Spleen (tissue), 11 donors: ENCODE measurements around the gene SERPINA1. TPM values are rescaled to one million over a fixed set of nuclear protein-coding genes. Genes with fewer than 3 reads are reported as not detected.
"Not testable (repeated sequence)": the region's sequence is repeated elsewhere in the genome, so short reads cannot be mapped to it uniquely, and the experiment has no call there.

Source experiments
- DNase-seq: peaks from one replicate; pipeline ENCODE4 v3.0.0-alpha.2; 2020
- H3K27ac ChIP-seq, 8 donors: fragments of 200-600 bp; sonication (generic) in 7 of 8; 1 replicate in 4 of 8; 2 replicates in 4 of 8; pipeline versions ENCODE4 v1.5.0 to v1.8.0; 2016 to 2021; ENCODE audit warnings: inconsistent platforms in 4 of 8, mild to moderate bottlenecking in 4 of 8, moderate library complexity in 1 of 8
- H3K27me3 ChIP-seq, 7 donors: fragments of 200-600 bp; sonication (generic) in 6 of 7; replicated peaks in 1 of 7; 1 replicate in 4 of 7; 2 replicates in 3 of 7; pipeline versions ENCODE4 v1.5.0 to v1.8.0; 2016 to 2021; ENCODE audit warnings: inconsistent platforms in 3 of 7, mild to moderate bottlenecking in 1 of 7
- H3K36me3 ChIP-seq, 6 donors: fragments of 200-600 bp; sonication (generic) in 5 of 6; 1 replicate in 4 of 6; 2 replicates in 2 of 6; pipeline versions ENCODE4 v1.5.0 to v1.8.0; 2016 to 2021; ENCODE audit warnings: inconsistent platforms in 2 of 6
- H3K4me1 ChIP-seq, 6 donors: fragments of 200-600 bp; sonication (generic) in 5 of 6; 1 replicate in 3 of 6; 2 replicates in 3 of 6; pipeline versions ENCODE4 v1.5.0 to v1.8.0; 2016 to 2021; ENCODE audit warnings: inconsistent platforms in 3 of 6
- H3K4me3 ChIP-seq, 8 donors: fragments of 200-600 bp; sonication (generic) in 7 of 8; 1 replicate in 4 of 8; 2 replicates in 4 of 8; pipeline versions ENCODE4 v1.5.0 to v1.8.0; 2016 to 2021; ENCODE audit warnings: inconsistent platforms in 4 of 8, mild to moderate bottlenecking in 4 of 8, moderate library complexity in 2 of 8
- H3K9me3 ChIP-seq, 8 donors: fragments of 200-600 bp; sonication (generic) in 7 of 8; 1 replicate in 4 of 8; 2 replicates in 4 of 8; pipeline versions ENCODE4 v1.5.0 to v1.8.0; 2016 to 2021; ENCODE audit warnings: inconsistent platforms in 4 of 8
- POLR2A ChIP-seq, 3 donors: fragments of 450-650 bp; IDR thresholded peaks; one replicate each; pipeline ENCODE4 v1.5.1; 2017; ENCODE audit warnings: antibody characterized with exemption in 3 of 3, mild to moderate bottlenecking in 1 of 3
- POLR2AphosphoS5 ChIP-seq, 3 donors: sonication (generic); formaldehyde crosslinking; IDR thresholded peaks; one replicate each; pipeline ENCODE4 v1.5.1; 2017; ENCODE audit warnings: antibody characterized with exemption in 3 of 3
- WGBS, 5 donors: extraction: QIAGEN DNeasy Blood & Tissue Kit in 3 of 5; methylation state at CpG; one replicate each; pipeline versions ENCODE4 v1.1.5 to v1.1.7; 2013 to 2018; 5-methylcytosine and 5-hydroxymethylcytosine counted together
- intact Hi-C: fragments of 100-400 bp; cut with DNase I; formaldehyde crosslinking; loops from one replicate; pipeline ENCODE4 v1.15.0; 2023; ENCODE audit warnings: low total_unique reads
- polyA plus RNA-seq, 3 donors: library from polyadenylated mRNA; stranded (reverse); fragments of 200-250 nt; gene quantifications; one replicate each; pipeline ENCODE4 v1.2.1, GENCODE V29; 2013
- total RNA-seq, 7 donors: library from RNA; depleted of rRNA in 3 of 7; stranded (reverse); fragments of >200 nt in 3 of 7; fragmentation: NEBNext Ultra II Directional in 4 of 7; extraction: Animal tissue kit (Norgen Biotek cat#: 25700) in 4 of 7; gene quantifications; one replicate each; pipeline versions ENCODE4 v1.1.0 to v1.2.1, GENCODE V29; 2016 to 2021
- TF ChIP-seq, protein P1 (sequence below), 11 experiments: fragments of 200-600 bp in 7 of 11; fragments of 450-650 bp in 4 of 11; sonication (generic) in 4 of 11; IDR thresholded peaks in 8 of 11; conservative IDR thresholded peaks in 3 of 11; 1 replicate in 7 of 11; 2 replicates in 4 of 11; pipeline versions ENCODE4 v1.4.0 to v1.8.0; 2016 to 2021; ENCODE audit warnings: antibody characterized with exemption in 11 of 11, inconsistent platforms in 4 of 11, mild to moderate bottlenecking in 1 of 11
- donor health status: healthy with polysubstance abuse.
- donor health status: DM: no; HTN: no; CAD: no; lungs with moderate emphysema.
- donor health status: DM: no; HTN: no; CAD: no.
- donor health status: Bipolar disorder and iron deficiency.
- donor health status: healthy.
- donor health status: DM: no; HTN: no; CAD: no.
- donor health status: DM: yes; HTN: yes; CAD: no.

Gene SERPINA1
- total and polyA plus RNA-seq, 10 donors, result 28.4 to 701 (median 203) TPM

DNA sequence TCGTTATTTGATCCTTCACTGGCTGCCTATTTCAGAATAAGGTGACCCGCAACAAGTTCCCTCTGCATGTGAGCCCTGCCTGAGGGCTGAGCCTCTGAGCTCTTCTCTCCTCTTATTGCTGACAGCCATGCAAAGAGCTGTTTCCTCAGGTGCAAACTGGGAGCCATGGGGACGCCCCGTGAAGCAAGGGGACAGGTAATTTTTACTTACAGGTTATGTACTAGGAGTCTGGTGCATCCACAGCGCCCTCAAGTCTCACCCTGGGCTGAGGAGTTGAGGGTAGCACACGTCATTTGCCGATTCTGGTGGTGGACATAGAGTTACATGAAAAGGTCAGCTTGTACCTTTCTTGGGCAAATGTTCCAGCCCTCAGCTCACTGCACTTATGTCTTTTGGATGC is 39.1 kb downstream of the SERPINA1 start:
- TF ChIP-seq POLR2A (IDR thresholded peaks at IDR 0.05) (no peak), POLR2AphosphoS5 (IDR thresholded peaks at IDR 0.05) (no peak)
- TF ChIP-seq, protein P1, sequence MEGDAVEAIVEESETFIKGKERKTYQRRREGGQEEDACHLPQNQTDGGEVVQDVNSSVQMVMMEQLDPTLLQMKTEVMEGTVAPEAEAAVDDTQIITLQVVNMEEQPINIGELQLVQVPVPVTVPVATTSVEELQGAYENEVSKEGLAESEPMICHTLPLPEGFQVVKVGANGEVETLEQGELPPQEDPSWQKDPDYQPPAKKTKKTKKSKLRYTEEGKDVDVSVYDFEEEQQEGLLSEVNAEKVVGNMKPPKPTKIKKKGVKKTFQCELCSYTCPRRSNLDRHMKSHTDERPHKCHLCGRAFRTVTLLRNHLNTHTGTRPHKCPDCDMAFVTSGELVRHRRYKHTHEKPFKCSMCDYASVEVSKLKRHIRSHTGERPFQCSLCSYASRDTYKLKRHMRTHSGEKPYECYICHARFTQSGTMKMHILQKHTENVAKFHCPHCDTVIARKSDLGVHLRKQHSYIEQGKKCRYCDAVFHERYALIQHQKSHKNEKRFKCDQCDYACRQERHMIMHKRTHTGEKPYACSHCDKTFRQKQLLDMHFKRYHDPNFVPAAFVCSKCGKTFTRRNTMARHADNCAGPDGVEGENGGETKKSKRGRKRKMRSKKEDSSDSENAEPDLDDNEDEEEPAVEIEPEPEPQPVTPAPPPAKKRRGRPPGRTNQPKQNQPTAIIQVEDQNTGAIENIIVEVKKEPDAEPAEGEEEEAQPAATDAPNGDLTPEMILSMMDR (IDR thresholded peaks at IDR 0.05 in 8 of 11, conservative IDR thresholded peaks at IDR 0.05 in 3 of 11), result no peak
- H3K36me3 ChIP-seq, result no peaks in the 10 kb centered on the region
- intact Hi-C loops, result no loop called here
- whole genome bisulfite sequencing, 5 donors, result 70 to 83% (median 78%) methylated on average over 7 of the region's 7 CpGs
- peaks cover 0 to 4% (median 0%) of the 10 kb centered on the region in 6 donors for H3K4me1 ChIP-seq
- no peak for DNase-seq
- H3K4me3 ChIP-seq, result no peak overlapping the region
- peaks cover 0 to 41% (median 0%) of the 10 kb centered on the region in 7 donors for H3K27me3 ChIP-seq
- H3K9me3 ChIP-seq, result peaks cover 0 to 8% (median 0%) of the 10 kb centered on the region in 8 donors
- H3K27ac ChIP-seq, result no peak overlapping the region

DNA sequence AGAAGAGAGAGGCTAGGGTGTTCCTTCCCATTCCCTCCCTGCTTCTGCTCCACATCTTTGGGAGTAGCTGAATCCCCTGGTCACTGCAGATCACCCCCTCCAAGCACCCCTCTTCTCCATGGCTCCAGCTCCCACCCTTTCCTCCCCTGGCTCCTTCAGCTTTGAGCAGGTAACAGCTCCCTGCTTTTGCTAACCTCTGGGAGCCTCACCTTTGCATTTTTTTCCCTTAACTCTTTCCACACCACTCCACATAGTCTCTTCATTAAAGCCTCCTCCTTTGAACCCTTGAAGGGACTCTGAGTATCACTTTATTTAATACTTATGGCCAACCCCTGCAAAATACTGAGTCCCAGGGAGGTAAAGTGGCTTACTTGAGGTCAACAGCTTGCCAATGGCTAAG is 39.6 kb downstream of the SERPINA1 start:
- no peak for DNase-seq
- peaks cover 0 to 4% (median 0%) of the 10 kb centered on the region in 6 donors for H3K4me1 ChIP-seq
- H3K9me3 ChIP-seq, result peaks cover 0 to 8% (median 0%) of the 10 kb centered on the region in 8 donors
- no peak overlapping the region for H3K27ac ChIP-seq
- TF ChIP-seq, protein P1 (IDR thresholded peaks at IDR 0.05 in 8 of 11, conservative IDR thresholded peaks at IDR 0.05 in 3 of 11), result no peak
- no peak for TF ChIP-seq POLR2AphosphoS5 (IDR thresholded peaks at IDR 0.05)
- no peak for TF ChIP-seq POLR2A (IDR thresholded peaks at IDR 0.05)
- intact Hi-C loops, result no loop called here
- peaks cover 0 to 37% (median 0%) of the 10 kb centered on the region in 7 donors for H3K27me3 ChIP-seq
- H3K36me3 ChIP-seq, result no peaks in the 10 kb centered on the region
- H3K4me3 ChIP-seq, result no peak overlapping the region

DNA sequence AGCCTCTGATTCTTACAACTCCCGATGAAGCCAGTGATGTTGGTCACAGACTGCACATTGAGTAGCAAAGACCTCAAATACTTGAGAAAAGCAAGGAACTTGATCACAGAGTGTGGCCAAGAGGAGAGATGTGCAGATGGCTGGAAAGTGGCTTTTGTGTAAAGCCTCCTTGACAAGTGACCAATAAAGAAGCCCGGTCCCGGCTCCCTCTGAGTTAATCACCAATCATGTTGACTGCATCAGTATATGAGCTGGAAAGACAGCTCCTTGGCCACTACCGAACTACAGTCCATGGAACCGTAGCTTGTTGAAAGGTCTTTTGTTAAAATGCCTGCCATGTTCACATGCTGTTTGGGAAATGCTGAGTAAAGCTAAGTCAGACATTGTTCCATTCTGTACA is 41.6 kb downstream of the SERPINA1 start:
- H3K9me3 ChIP-seq, result peaks cover 0 to under 1% (median 0%) of the 10 kb centered on the region in 8 donors
- no peak overlapping the region for H3K4me3 ChIP-seq
- intact Hi-C loops, result no loop called here
- no peak overlapping the region for H3K27ac ChIP-seq
- peaks cover 0 to 24% (median 0%) of the 10 kb centered on the region in 7 donors for H3K27me3 ChIP-seq
- TF ChIP-seq POLR2A (IDR thresholded peaks at IDR 0.05) (no peak), POLR2AphosphoS5 (IDR thresholded peaks at IDR 0.05) (no peak)
- TF ChIP-seq, protein P1 (IDR thresholded peaks at IDR 0.05 in 8 of 11, conservative IDR thresholded peaks at IDR 0.05 in 3 of 11), result no peak
- DNase-seq, result no peak
- H3K36me3 ChIP-seq, result no peaks in the 10 kb centered on the region
- peaks cover 0 to 12% (median 1%) of the 10 kb centered on the region in 6 donors for H3K4me1 ChIP-seq
- WGBS, 5 donors, result 82 to 93% (median 87%) methylated on average over 5 of the region's 5 CpGs

DNA sequence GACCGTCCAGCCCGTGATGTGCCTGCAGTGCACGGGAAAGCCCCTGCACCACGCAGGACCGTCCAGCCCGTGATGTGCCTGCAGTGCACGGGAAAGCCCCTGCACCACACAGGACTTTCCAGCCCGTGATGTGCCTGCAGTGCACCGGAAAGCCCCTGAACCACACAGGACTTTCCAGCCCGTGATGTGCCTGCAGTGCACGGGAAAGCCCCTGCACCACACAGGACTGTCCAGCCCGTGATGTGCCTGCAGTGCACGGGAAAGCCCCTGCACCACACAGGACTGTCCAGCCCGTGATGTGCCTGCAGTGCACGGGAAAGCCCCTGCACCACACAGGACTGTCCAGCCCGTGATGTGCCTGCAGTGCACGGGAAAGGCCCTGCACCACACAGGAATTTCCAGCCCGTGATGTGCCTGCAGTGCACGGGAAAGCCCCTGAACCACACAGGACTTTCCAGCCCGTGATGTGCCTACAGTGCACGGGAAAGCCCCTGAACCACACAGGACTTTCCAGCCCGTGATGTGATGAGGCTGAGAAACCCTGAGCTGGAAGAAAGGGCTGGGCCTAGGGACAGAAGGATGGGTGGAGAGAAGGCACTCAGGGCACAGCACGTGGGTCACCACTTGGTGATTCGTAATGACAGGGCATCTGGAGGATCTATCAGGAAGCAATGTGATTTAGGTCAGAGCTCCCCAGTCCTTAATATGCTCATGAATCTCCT is 42.2 kb downstream of the SERPINA1 start:
- H3K27ac ChIP-seq, H3K9me3 ChIP-seq, H3K36me3 ChIP-seq, intact Hi-C loops, DNase-seq, H3K4me3 ChIP-seq: not testable (repeated sequence)
- H3K27me3 ChIP-seq, result peaks cover 0 to 24% (median 0%) of the 10 kb centered on the region in 7 donors
- peaks cover 0 to 15% (median 3%) of the 10 kb centered on the region in 6 donors for H3K4me1 ChIP-seq
- WGBS, 5 donors, result 58 to 72% (median 58%) methylated on average over 14 to 24 of the region's 24 CpGs
